ENCODE measurements around the gene DNAH1.

Gene DNAH1

DNA sequence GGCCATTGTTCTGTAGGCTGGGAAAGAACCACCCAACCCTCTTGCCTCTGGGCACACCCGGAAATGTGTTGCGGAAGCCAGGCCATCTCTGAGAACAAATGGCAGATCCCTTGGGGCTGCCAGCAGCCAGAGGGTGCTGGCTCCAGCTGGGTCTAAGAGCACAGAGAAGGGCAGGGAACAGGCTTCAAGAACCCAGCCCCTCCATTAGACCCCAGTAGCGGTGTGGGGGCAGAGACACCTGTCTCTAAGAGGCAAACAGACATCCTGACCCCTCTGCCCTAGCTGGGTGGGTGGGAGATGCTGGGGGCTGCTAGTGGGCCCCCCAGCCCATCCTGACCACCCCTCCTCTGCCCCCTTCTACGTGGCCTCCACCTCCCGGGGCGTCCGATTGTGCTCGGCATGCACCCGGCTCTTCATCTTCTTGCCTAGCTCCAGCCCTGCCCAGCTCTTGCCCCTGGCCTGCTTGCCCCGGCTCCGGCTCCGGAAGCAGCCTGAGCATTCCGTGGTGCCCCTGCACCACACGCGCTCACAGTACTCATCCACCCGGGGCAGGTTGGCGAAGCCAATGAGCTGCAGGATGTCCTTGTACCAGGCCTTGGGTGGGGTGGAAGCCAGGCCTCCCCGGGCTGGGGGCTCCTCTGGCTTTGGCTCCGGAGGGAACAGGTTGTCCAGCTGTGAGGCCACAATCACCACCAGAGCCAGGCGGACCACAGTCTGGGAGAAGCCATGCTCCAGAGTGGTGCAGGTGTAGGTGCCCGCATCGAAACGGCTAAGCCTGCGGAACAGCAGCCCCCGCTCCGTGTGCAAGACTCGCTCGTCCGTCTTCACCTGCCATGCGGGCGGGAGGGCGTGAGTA, 119.4 kb downstream of the DNAH1 start:
- DNase-seq: no peak

DNA sequence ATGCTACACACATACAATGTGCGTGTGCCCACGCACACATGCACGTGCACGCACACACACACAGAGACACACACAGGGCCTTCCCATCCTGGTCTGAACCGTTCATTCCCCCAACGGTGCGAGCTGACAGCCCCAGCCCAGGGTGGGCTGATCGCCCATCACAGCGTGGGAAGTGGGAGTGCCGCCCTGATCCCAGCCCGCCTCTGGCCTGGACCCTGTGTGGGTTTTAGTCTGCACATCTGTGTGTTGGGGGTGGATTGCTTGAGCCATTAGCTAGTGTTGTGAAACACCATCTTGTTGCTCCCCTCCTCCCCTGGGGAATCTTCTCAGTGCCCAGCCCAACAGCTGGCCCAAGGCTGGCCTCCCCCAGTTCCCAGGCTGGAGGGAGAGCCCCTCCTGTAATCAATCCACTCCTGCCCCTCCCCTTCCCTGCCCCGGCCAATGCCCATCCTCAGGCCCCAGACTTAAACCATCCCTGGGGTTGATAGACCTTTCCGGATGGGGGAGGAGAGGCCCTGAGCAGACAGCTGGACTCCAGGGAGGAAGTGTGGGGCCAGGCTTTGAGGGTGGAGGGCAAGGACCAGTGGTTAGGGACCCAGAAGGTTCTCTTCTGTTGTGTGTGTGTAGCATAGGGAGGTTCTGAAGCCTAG, 120.5 kb downstream of the DNAH1 start:
- peak in 3 of 4 experiments; percentile 35 to 55 (median 53) for DNase-seq

DNA sequence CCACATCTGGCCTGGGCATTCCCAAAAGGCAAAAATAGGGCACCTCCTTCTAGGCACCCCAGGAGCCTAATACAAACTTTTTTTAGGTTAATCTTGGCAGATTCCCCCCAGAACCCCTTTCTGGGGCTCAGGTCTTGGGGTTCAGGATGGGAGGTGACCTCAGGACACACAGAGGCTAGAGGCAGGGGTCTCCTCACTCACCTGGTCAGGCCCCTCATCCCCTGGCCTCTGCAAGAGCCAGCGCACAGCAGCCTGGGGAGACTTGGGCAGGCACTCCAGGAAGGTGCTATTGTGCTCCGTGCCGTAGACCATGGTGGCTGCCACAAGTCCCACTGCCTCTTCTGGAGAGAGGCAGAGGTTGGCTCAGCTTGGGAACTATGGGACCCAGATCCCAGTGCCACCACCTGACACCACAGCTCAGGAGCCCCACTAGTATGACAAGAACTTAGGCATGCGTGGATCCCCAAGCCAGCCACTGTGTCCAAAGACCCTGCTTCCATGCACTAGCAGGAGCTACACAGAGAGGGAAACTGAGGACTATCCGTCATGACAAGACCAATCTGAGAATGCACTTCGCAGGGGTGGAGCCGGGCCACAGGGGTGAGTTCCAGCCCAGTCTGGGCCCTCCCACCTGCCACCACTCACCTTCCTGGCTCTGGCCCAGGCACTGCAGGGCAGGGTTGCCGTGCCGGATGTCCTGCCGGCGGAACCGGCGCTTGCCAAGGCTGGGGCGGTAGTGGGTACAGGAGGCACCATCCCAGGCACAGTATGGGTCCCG, 121.4 kb downstream of the DNAH1 start:
- DNase-seq: no peak

DNA sequence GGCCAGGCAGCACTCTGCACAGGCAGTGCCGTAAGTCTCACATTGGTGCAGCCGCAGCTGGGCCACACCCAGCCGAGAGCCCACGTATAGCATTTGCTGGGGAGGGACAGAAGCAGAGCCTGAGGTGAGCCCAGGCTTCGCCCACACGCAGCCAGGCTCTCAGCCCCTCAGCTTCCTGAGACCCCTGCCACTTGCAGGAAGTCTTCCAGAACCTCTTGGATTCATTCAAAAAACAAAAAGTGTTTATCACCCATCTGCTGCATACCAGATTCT, 121.9 kb downstream of the DNAH1 start:
- DNase-seq: no peak

DNA sequence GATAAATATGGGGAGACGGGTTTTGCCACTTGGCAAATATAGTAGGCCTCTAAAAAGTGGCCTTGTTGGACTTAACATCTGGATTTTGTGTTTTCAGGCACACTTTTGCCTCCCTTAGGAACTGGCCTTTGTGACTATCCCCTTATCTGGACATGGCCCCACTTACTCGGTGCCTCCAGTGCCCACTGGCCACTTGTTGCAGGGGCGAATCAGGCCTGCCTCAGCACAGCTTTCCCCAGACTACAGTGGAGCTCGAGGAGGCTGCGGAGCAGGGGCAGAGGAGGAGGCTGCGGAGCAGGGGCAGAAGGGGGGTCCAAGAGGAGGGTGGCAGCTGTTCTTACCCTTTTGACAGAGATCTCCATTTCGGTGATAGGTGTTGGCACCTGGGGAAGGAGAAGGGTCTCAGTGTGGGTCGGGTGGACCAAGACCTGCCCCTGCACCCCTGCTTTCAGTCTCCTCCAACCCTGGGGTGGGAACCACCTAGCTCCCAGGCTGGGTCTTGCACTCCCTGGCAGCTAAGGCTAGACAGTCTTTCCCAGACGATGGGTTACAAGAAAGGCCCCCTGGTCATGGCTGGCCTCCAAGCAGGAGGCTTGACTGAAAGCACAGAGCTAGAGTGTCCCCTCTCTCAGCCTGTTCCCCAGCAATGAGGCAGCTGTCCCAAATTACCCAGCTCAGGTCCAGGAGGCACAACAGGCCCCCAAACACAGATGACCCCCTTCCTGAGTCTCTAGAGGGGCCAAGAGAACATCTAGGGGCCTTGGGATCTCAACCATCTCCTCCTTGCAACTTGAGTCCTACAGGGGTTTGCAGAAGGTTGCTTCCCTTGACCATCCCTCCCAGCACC, 122.7 kb downstream of the DNAH1 start:
- DNase-seq: no peak

DNA sequence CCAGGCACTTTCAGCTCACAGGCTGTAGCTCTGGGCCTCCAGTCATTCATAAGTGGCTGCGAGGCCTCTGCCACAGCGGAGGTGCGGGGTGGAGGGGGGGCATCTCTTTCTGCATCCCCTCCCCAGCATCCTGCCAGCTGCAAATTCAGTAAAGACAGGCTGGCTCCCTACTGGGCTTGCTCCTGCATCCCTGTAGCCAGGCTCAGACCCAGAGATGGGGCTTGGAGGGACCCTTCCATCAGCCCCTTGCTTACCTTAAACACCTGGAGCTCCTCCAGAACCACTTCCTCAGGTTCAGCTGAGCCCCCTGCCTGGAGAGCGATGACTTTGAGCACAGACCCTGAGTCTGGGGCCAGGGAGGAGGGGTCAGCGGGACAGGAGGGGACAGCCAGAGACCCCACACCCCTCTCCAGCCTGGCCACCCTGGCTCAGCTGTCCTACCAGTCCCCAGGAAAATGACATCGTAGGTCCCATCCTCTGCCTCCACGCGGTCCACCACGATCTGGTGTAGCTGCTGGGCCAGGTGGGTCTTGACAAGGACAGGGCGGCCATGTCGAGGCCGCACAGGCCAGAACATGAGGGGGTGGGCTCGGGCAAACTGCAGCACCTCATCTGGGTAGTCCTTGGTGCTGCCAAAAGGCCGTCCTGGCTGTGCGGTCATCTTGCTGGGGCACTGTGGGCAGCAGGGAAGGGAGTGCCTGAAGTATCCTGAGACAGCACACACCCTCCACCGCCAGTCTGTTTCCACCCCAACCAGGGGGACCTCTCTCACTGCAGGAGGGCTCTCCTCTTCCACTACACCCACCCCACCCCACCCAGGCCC, 123.5 kb downstream of the DNAH1 start:
- no peak for DNase-seq

DNA sequence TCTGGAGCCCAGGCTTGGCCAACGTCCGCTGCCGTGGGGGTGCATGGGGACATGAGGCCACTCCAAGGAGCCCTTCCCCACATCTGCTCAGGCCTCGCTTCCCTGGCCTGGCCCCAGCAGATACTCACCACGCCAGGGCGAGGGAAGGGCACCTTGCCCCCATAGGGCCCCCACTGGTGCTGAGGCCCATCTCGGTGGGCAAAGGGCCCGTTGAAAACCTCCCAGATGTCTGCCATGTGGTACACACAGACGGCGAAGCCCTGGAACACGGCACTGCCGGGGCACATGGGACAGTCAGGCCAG, 124.1 kb downstream of the DNAH1 start:
- DNase-seq: no peak

DNA sequence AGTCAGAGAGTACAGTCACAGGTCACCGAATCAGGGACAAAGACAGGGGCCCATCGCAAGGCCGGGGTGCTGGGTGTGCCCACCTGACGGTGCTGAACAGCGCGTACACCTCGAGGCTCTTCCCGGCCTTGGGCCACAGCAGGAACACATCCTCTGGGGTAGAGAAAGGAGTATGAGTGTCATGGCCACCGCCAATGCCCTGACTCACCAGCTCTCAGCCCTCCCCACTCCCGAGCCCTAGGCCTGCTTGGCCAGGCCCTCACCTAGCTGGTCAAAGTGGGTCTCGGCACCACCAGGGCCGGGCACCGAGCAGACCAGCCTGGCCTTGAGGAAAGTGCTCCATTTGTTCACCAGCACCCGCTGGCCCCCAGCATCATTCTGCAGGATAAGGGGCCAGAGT, 124.6 kb downstream of the DNAH1 start:
- no peak for DNase-seq

DNA sequence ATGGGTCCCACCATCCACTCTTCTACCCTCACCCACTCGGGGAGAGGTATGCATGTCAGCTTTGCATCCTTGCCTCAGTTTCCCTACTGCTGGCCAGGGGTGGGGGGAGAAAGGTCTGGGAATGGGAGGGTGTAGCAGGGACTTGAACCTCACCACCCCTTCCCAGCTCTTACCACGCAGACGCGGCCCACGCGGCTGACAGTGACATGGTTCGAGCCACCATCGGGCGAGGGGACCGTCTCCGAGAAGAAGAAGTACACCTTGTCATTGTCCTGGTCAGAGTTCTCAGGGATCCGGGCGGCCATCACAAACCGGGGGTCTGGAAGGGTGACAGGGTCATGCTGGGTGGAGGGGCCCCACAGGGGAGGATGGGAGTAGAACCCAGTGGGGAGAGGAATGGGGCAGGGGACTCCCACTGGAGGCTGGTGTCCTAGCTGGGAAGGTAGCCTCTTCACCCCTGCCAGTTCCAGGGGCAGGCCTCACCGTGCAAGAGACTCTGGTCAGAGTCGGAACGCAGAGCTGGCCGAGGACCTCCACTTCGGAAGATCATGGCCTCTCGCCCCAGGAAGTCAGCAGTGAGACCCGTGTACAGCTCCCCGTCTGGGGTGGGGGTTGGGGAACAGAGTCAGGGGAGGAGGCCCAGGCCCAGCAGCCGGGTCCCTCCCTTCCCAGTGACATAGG, 125.1 kb downstream of the DNAH1 start:
- no peak for DNase-seq

DNA sequence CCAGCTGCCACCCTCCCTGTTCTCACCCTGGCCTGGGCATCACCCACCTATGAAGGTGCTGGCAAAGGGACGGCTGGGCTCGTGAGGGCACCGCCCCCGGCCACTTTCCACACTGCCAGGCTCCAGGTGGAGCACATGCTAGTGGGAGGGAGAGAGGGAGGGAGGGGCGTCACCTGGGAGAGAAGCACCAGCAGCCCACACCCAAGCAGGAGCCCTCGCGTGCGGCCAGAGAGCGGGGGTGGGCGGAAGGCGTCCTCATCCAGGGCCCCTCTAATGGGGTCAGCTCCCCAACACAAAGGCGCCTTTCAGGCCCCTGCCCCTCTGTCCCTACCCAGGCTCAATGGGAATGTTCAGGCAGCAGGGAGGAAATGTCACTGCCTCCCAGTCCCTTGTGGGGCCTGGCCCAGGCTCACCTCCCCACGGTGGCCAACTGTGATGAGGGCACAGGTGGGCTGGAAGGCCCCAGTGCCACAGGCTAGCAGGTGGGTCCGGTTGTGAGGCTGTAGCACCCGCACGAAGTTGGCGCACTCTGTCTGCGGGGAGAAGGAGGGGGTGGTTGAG, 125.7 kb downstream of the DNAH1 start:
- DNase-seq: no peak

DNA sequence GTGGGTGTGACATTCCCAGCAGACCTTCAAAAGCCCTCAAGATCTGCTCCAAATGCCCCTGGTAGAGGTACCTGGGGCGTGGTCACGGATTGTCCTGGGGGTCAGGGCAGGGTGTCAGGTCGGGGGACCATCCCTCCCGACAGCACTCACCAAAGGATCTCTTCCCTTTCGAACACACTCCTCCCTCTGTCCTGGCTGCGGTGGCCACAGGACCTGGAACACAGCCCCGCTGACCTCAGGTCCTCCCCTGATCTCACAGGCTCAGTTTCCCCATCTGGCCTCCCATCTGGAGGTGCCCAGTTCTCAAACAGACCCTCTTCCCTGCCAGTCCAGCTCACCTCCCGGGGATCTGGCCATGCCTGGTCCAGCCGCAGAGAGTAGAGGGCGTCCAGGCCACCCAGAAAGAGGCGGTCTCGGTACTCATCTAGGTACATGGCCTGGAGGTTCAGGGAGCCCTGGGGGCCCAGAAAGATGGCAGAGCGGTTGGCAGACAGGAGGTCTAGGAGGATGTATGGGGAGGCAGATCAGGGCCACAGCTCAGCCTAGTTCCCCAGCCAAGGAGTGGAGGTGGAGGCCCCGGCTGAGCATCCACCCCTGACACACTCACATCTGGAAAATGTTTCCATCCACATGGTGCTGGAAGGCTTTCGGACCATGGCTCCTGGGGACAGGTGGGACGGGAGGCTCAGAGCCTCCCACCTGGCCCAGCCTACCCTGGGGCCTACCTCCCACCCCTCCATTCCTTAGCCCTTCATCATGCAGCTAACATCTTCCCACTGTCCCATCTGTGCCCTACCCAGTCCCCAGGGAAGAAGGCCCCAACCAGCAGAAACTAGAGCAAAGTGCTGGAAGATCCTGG, 126.5 kb downstream of the DNAH1 start:
- DNase-seq: no peak

DNA sequence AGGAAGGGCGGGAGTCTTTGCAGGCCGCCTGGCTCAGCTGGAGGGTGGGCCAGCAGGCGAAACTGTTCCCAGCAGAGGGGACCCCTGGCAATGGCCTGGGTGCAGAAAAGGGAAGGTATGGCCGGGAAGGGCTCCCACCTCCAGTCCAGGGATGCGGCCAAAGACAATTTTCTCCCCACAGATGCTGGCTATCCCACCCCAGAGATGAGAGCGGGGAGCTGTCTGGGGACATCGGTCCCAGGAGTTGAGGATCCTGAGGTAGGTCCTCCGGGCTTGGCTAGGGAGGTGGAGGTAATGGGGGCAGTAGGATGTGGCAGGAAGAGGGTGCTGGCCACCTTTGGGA, 127.1 kb downstream of the DNAH1 start:
- no peak for DNase-seq

DNA sequence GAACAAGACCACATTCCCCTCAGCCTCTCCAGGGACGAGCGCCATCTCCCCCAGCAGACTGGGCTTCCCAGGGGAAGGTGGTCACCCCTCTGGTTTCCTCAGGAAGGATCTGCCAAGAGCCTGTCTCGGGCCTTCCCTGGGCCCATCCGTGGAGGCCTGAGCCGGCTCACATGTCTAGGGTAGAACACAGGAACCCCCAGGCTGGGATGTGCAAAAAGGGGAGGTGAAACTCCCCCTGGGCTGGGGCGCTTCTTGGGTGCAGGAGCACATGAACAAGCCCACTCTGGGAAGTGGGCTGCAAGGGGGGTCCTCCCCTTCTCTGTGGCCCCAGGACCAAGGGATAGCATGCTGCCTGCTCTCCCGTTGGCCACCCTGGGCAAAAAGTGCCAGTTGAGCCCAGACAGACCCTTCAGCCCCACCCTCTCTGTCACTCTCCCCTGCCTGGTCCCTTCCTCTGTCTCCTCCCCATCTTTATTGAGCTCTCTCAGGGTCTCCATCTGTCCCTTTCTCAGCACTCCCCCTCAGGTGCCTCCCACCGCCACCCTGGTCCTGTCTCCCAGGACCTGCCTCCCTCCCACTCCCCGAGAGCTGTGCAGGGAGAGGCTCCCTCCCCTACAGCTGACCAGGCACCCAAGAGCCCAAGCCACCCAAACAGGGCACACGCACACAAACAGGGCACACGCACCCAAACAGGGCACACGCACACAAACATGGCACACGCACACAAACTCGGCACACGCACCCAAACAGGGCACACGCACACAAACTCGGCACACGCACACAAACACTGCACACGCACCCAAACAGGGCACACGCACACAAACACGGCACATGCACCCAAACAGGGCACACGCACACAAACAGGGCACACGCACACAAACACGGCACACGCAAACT, 127.9 kb downstream of the DNAH1 start:
- DNase-seq: no peak

DNA sequence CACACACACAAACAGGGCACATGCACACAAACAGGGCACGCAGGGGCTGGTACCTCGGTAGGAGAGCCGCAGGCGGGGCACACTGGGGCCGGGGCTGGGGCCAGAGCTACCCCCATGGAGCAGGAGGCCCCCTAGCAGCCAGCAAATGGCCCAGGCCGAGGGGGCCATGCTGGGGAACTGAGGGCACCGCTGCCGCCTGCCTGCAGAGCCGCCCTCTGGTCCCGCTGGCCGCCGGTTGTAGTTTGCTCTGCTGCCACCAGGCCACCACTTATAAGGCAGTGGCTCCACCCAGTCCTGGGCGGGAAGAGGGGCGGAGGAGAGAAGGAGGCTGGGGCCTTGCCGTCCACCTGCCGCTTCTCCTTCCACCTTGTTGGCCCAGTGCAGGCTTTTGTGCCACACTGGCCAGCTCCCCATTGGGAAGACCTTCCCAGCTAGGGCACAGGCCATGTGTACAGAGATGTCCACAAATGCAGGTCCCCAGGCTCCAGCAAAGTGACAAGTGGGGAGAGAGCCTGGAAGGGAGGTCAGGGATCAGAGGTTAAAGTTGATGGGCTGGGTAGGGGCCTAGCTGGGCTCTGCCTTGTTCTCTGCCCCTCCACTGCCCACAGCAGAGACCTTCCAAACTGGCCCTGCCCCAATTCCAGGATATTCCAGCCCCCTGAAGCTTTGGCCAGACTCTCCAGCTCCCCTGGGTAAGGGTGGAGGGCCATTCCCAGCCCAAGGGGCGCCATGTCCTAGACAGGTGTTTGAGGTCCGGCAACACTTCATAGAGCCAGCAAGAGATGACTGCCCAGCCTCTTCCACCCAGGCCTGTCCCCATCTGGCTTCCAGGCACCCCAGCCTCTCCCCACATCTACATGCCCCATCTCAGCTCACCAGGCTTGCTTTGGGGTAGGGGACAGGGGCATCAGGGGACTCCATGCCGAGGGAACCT, 129.0 kb downstream of the DNAH1 start, which contains the start of gene SEMA3G:
Gene SEMA3G (minus strand): TSS at position 244 of the 934 bp plus-strand sequence. CDS start 76 bp downstream, at position 168.
- DNase-seq: peak; percentile 82 to 92 (median 90)

DNA sequence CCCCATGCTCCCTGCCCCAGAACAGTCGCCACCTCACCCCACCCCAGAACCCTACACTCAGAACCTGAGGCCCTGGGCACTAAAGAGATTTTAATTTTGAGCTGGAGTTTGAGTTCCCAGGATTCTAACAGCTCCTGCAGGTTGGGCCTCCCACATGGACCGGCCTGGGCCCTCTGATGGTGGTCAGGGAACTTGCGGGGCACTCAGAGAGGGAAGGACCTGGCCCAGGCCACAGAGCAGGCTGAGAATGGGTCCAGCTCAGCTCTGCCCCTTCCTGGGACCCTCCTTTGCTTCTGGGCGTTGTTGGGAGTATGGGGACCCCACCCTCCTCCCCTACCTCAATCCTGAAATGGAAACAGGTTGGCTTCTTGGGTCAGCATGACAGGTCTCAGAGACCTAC, 129.9 kb downstream of the DNAH1 start:
- no peak for DNase-seq

DNA sequence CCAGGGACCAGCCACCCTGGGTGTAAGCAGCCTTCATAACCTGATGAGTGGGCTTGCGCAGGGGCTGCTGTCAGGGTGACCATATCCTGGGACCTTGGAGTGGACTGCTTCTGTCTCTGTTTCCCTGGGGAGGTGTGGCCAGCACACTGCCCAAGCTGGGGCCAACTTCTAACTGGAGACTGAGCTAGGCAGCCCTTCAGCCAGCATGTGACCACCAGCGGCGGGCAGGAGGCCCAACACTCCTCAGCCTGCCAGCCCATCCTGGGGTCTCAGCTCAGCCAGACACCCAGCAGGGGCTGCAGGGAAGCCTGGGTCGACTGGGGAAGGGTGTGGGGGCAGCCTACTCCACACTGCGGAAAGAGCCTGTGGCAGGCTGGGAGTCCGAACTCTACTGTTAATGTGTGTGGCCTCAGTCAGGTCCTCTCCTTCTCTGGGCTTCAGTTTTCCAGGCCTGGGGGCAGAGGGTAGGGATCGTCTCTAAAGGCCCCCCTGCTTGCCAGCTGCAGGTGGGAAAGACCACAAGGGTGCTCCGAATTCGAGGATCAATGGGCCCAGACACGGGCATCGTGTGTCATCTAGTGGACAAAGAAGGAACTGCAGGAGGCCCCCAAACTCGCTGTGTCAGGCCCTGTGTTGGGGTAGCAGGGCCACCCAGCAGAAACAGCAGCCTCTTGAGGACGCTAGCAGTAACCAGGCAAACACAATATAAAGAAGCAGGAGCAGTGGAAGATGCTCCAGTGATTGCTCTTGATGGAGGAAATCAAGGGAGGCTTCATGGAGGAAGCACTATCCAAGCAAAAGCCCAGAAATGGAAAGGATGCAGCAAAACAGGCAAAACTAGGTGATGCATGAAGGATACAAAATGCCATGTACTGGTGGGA, 130.8 kb downstream of the DNAH1 start:
- DNase-seq: peak; percentile 74 to 89 (median 84)

Data from suppressor macrophage (primary cell).